GM12878 (cell line): ENCODE results near the gene CAST. TPM values are rescaled to one million over a fixed set of nuclear protein-coding genes. Genes with fewer than 3 reads are reported as not detected.

Source experiments
- ATAC-seq: fragments of 200-7000 bp; cut with Tn5 transposase; 3 replicates; pipeline ENCODE4 v1.9.1; 2020; ENCODE audit warnings: mild to moderate bottlenecking, moderate library complexity
- BruUV-seq: library from RNA; stranded (reverse); fragments of 400-500 nt; replicated peaks from 2 replicates; lab custom pipeline; 2021; lab: Mats Ljungman, UMichigan
- CTCF ChIA-PET: fragments of 300-600 bp; sonication (Branson Sonifier 250); formaldehyde crosslinking; extraction: SDS; loops from one replicate; lab custom pipeline; 2021; ENCODE audit warnings: inconsistent platforms; lab: Yijun Ruan, JAX
- POLR2A ChIA-PET: fragments of 350-600 bp; formaldehyde crosslinking; extraction: SDS; loops from one replicate; lab custom pipeline; 2021; ENCODE audit warnings: inconsistent platforms; lab: Charles Lee
- RAD21 ChIA-PET: fragments of 300-600 bp; sonication (Branson Sonifier 250); formaldehyde crosslinking; loops from one replicate; lab custom pipeline; 2023; ENCODE audit warnings: antibody characterized with exemption; ENCODE audit not compliant: unreplicated experiment; lab: Charles Lee
- SMC1A ChIA-PET: fragments of 300-600 bp; sonication (Branson Sonifier 250); formaldehyde crosslinking; loops from one replicate; lab custom pipeline; 2023; ENCODE audit not compliant: unreplicated experiment, uncharacterized antibody; lab: Charles Lee
- DNase-seq: peaks from one replicate; pipeline ENCODE4 v3.0.0-alpha.2; 2011; ENCODE audit warnings: low read depth, low spot score
- FAIRE-seq: peaks from 3 replicates; lab custom pipeline; 2011; peaks lifted over from hg19 to GRCh38; lab: Jason Lieb, UNC
- H2AFZ ChIP-seq: 2 replicates; pipeline ENCODE4 v1.6.0; 2011; ENCODE audit warnings: low read depth, low read length, control low read depth; ENCODE audit not compliant: control insufficient read depth
- H3K27ac ChIP-seq: 2 replicates; pipeline ENCODE4 v1.5.1; 2011; ENCODE audit warnings: control low read depth; ENCODE audit not compliant: control insufficient read depth, insufficient read depth
- H3K27me3 ChIP-seq, 2 experiments: replicated peaks in 1 of 2; 2 replicates each; pipeline versions ENCODE4 v1.6.0 to v1.6.1; 2011; ENCODE audit warnings: low read length in 1 of 2; ENCODE audit not compliant: control insufficient read depth in 2 of 2, insufficient read depth in 2 of 2
- H3K36me3 ChIP-seq, 2 experiments: 2 replicates each; pipeline ENCODE4 v1.5.1; 2011; ENCODE audit warnings: low read length in 1 of 2; ENCODE audit not compliant: control insufficient read depth in 2 of 2, insufficient read depth in 2 of 2
- H3K4me1 ChIP-seq: 2 replicates; pipeline ENCODE4 v1.6.1; 2011; ENCODE audit warnings: mild to moderate bottlenecking, low read length, moderate library complexity, mixed read lengths; ENCODE audit not compliant: control insufficient read depth, insufficient read depth
- H3K4me2 ChIP-seq: 2 replicates; pipeline ENCODE4 v1.6.0; 2011; ENCODE audit warnings: control low read depth; ENCODE audit not compliant: control insufficient read depth, insufficient read depth
- H3K4me3 ChIP-seq: fragments of 200-600 bp; sonication (generic); 2 replicates; pipeline ENCODE4 v1.5.1; 2016
- H3K79me2 ChIP-seq: 2 replicates; pipeline ENCODE4 v1.6.0; 2011; ENCODE audit warnings: low read length; ENCODE audit not compliant: control insufficient read depth, insufficient read depth
- H3K9ac ChIP-seq: 2 replicates; pipeline ENCODE4 v1.8.0; 2011; ENCODE audit warnings: low read length, control low read depth, mixed read lengths; ENCODE audit not compliant: control insufficient read depth, insufficient read depth
- H3K9me3 ChIP-seq: replicated peaks from 3 replicates; pipeline ENCODE4 v1.5.1; 2011; ENCODE audit warnings: mild to moderate bottlenecking, low read length; ENCODE audit not compliant: control insufficient read depth, insufficient read depth
- H4K20me1 ChIP-seq: 2 replicates; pipeline ENCODE4 v1.6.0; 2011; ENCODE audit not compliant: control insufficient read depth, insufficient read depth
- CHD1 ChIP-seq: IDR thresholded peaks from 2 replicates; pipeline ENCODE4 v1.6.1; 2012; ENCODE audit warnings: low read depth, low read length, improper control_type of control experiment
- FOS ChIP-seq: IDR thresholded peaks from 3 replicates; pipeline ENCODE4 v1.6.1; 2011; ENCODE audit warnings: borderline replicate concordance; ENCODE audit not compliant: insufficient read length; ENCODE audit errors: extremely low read depth
- HCFC1 ChIP-seq: fragments of 150-350 bp; IDR thresholded peaks from 2 replicates; pipeline ENCODE4 v1.6.1; 2014; ENCODE audit warnings: low read length
- HDAC2 ChIP-seq: fragments of 200-600 bp; sonication (generic); IDR thresholded peaks from 2 replicates; pipeline ENCODE4 v1.6.1; 2017
- MEF2A ChIP-seq: IDR thresholded peaks from 2 replicates; pipeline ENCODE4 v1.6.1; 2011; ENCODE audit warnings: low read depth, mild to moderate bottlenecking, low read length, moderate library complexity; ENCODE audit not compliant: insufficient read depth
- MTA3 ChIP-seq: IDR thresholded peaks from 2 replicates; pipeline ENCODE4 v1.6.1; 2012; ENCODE audit warnings: low read length, inconsistent platforms, borderline replicate concordance
- MYB ChIP-seq: fragments of 150-350 bp; IDR thresholded peaks from 2 replicates; pipeline ENCODE4 v1.6.1; 2014; ENCODE audit warnings: mild to moderate bottlenecking, low read depth, low read length, borderline replicate concordance
- POLR2AphosphoS5 ChIP-seq: IDR thresholded peaks from 2 replicates; pipeline ENCODE4 v1.6.1; 2011; ENCODE audit warnings: mild to moderate bottlenecking, low read length, inconsistent platforms
- RAD21 ChIP-seq: IDR thresholded peaks from 2 replicates; pipeline ENCODE4 v1.6.1; 2011; ENCODE audit warnings: mild to moderate bottlenecking, low read depth, low read length, moderate library complexity; ENCODE audit not compliant: insufficient read depth
- RELA ChIP-seq: fragments of 450-650 bp; IDR thresholded peaks from 2 replicates; pipeline ENCODE4 v1.8.0; 2014; ENCODE audit warnings: borderline replicate concordance; ENCODE audit not compliant: partially characterized antibody
- SP1 ChIP-seq: IDR thresholded peaks from one replicate; pipeline ENCODE4 v1.6.1; 2011; ENCODE audit warnings: low read depth, low read length
- SUZ12 ChIP-seq: fragments of 200-600 bp; sonication (generic); IDR thresholded peaks from one replicate; pipeline ENCODE4 v1.6.1; 2018; ENCODE audit warnings: antibody characterized with exemption, mild to moderate bottlenecking; ENCODE audit not compliant: unreplicated experiment
- ZBED1 ChIP-seq: IDR thresholded peaks from 2 replicates; pipeline ENCODE4 v1.6.1; 2016; ENCODE audit warnings: borderline replicate concordance
- ZNF274 ChIP-seq: IDR thresholded peaks from one replicate; pipeline ENCODE4 v1.8.0; 2011; ENCODE audit not compliant: insufficient read length, insufficient read depth
- WGBS: methylation state at CpG from one replicate; pipeline ENCODE4 v1.1.6; 2016; ENCODE audit warnings: low lambda C conversion rate; ENCODE audit not compliant: insufficient replicate concordance, insufficient coverage; ENCODE audit errors: missing lambda C conversion rate; 5-methylcytosine and 5-hydroxymethylcytosine counted together
- in situ Hi-C: fragments of 300-500 bp; cut with MboI; formaldehyde crosslinking; loops from 9 replicates; pipeline ENCODE4 v1.14.3; 2018; ENCODE audit warnings: mixed read lengths
- intact Hi-C: fragments of 100-400 bp; cut with micrococcal nuclease; formaldehyde crosslinking; loops from one replicate; pipeline ENCODE4 v1.14.2; 2022; ENCODE audit not compliant: unreplicated experiment
- polyA plus RNA-seq, 11 experiments: library from polyadenylated mRNA; depleted of rRNA in 4 of 11; unstranded in 6 of 11; stranded (reverse) in 5 of 11; fragments of >200 nt; fragmentation: Nextera tagmentation in 4 of 11; fragmentation: Illumina TruSeq in 1 of 11; extraction: Ambion mirVana in 4 of 11; extraction: Trizol in 1 of 11; gene quantifications; 1 replicate in 1 of 11; 2 replicates in 10 of 11; pipeline versions ENCODE4 v1.2.1 to v1.2.3, GENCODE V29; 2011 to 2016; ENCODE audit warnings: inconsistent platforms in 2 of 11, missing spikeins in 2 of 11, low read depth in 1 of 11
- total RNA-seq, 4 experiments: library from RNA; depleted of rRNA in 3 of 4; stranded (reverse); fragments of >200 nt in 3 of 4; fragmentation: Illumina TruSeq in 1 of 4; extraction: Trizol in 1 of 4; gene quantifications; 2 replicates each; pipeline versions ENCODE4 v1.2.1 to v1.2.3, GENCODE V29; 2013 to 2021
- TF ChIP-seq, protein P1 (sequence below): fragments of 150-350 bp; IDR thresholded peaks from 2 replicates; pipeline ENCODE4 v1.6.1; 2016; ENCODE audit warnings: low read depth, low read length
- TF ChIP-seq, protein P2 (sequence below): fragments of 450-650 bp; conservative IDR thresholded peaks from 2 replicates; pipeline ENCODE4 v1.6.1; 2017; ENCODE audit warnings: mild to moderate bottlenecking, moderate library complexity
- TF ChIP-seq, protein P3 (sequence below): fragments of 450-650 bp; IDR thresholded peaks from 2 replicates; pipeline ENCODE4 v1.6.1; 2017; ENCODE audit warnings: mild to moderate bottlenecking, moderate library complexity

Gene CAST
- total and polyA plus RNA-seq, 10 of the 15 experiments (the other 5 are each of a cell fraction or from before 2014, with no cell fraction given) = 31.7 to 140 (median 68.5) TPM

DNA sequence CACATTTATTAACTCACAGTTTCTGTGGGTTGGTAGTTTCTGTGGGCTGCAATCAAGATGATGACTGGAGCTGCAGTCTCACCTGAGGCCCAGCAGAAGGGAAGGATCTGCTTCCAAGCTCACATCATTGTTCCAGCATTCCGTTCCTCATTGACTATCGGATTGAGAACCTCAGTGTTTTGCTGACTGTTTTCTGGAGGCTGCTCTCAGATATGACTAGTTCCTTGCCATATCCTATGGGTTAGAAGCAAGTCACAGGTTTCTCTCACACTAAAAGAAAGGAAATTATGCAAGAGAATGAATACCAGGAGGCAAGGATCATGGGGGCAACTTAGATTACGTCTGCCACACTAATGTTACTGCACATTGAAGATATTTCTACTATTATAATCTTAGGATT lies 151.9 kb downstream of the CAST start:
- ChIA-PET SMC1A (interaction anchor here (0.8 to 1.7 kb wide), 4 partner anchors 43 to 174 kb away, joined by 3 to 5 read pairs (median 4); no protein-coding TSS in a partner anchor), CTCF (no interaction called here), POLR2A (interaction anchor here (0.7 to 1.3 kb wide), 3 partner anchors 25 to 87 kb away, joined by 3 to 4 read pairs (median 4); no protein-coding TSS in a partner anchor), RAD21 (interaction anchor here (1.2 kb wide), 1 partner anchor 55 kb away, joined by 5 read pairs; no protein-coding TSS in a partner anchor)
- no peaks in the 10 kb centered on the region for H3K9me3 ChIP-seq
- H3K4me1 ChIP-seq = peaks cover 15% of the 10 kb centered on the region
- no peak overlapping the region for H3K4me3 ChIP-seq
- H3K27me3 ChIP-seq = no peaks in the 10 kb centered on the region
- 84% methylated on average over 3 of the region's 3 CpGs for WGBS
- H3K9ac ChIP-seq = no peak overlapping the region
- no peak overlapping the region for H3K27ac ChIP-seq
- intact Hi-C loops = no loop called here
- no TSS peak for BruUV-seq
- H3K36me3 ChIP-seq = no peaks in the 10 kb centered on the region
- H4K20me1 ChIP-seq = no peaks in the 10 kb centered on the region
- FAIRE-seq (no peak), DNase-seq (no peak), ATAC-seq (no peak)
- H2AFZ ChIP-seq = no peak overlapping the region
- H3K4me2 ChIP-seq = no peak overlapping the region
- no peaks in the 10 kb centered on the region for H3K79me2 ChIP-seq
- in situ Hi-C loops = no loop called here
- TF ChIP-seq MYB (no peak), MEF2A (no peak), CHD1 (no peak), POLR2AphosphoS5 (no peak), SP1 (no peak), HCFC1 (no peak), HDAC2 (no peak), RAD21 (no peak), MTA3 (no peak), ZNF274 (no peak), FOS (no peak), SUZ12 (no peak), RELA (no peak), ZBED1 (no peak)
- TF ChIP-seq, protein P1, sequence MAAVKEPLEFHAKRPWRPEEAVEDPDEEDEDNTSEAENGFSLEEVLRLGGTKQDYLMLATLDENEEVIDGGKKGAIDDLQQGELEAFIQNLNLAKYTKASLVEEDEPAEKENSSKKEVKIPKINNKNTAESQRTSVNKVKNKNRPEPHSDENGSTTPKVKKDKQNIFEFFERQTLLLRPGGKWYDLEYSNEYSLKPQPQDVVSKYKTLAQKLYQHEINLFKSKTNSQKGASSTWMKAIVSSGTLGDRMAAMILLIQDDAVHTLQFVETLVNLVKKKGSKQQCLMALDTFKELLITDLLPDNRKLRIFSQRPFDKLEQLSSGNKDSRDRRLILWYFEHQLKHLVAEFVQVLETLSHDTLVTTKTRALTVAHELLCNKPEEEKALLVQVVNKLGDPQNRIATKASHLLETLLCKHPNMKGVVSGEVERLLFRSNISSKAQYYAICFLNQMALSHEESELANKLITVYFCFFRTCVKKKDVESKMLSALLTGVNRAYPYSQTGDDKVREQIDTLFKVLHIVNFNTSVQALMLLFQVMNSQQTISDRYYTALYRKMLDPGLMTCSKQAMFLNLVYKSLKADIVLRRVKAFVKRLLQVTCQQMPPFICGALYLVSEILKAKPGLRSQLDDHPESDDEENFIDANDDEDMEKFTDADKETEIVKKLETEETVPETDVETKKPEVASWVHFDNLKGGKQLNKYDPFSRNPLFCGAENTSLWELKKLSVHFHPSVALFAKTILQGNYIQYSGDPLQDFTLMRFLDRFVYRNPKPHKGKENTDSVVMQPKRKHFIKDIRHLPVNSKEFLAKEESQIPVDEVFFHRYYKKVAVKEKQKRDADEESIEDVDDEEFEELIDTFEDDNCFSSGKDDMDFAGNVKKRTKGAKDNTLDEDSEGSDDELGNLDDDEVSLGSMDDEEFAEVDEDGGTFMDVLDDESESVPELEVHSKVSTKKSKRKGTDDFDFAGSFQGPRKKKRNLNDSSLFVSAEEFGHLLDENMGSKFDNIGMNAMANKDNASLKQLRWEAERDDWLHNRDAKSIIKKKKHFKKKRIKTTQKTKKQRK = no peak
- TF ChIP-seq, protein P2, sequence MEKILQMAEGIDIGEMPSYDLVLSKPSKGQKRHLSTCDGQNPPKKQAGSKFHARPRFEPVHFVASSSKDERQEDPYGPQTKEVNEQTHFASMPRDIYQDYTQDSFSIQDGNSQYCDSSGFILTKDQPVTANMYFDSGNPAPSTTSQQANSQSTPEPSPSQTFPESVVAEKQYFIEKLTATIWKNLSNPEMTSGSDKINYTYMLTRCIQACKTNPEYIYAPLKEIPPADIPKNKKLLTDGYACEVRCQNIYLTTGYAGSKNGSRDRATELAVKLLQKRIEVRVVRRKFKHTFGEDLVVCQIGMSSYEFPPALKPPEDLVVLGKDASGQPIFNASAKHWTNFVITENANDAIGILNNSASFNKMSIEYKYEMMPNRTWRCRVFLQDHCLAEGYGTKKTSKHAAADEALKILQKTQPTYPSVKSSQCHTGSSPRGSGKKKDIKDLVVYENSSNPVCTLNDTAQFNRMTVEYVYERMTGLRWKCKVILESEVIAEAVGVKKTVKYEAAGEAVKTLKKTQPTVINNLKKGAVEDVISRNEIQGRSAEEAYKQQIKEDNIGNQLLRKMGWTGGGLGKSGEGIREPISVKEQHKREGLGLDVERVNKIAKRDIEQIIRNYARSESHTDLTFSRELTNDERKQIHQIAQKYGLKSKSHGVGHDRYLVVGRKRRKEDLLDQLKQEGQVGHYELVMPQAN = no peak
- TF ChIP-seq, protein P3, sequence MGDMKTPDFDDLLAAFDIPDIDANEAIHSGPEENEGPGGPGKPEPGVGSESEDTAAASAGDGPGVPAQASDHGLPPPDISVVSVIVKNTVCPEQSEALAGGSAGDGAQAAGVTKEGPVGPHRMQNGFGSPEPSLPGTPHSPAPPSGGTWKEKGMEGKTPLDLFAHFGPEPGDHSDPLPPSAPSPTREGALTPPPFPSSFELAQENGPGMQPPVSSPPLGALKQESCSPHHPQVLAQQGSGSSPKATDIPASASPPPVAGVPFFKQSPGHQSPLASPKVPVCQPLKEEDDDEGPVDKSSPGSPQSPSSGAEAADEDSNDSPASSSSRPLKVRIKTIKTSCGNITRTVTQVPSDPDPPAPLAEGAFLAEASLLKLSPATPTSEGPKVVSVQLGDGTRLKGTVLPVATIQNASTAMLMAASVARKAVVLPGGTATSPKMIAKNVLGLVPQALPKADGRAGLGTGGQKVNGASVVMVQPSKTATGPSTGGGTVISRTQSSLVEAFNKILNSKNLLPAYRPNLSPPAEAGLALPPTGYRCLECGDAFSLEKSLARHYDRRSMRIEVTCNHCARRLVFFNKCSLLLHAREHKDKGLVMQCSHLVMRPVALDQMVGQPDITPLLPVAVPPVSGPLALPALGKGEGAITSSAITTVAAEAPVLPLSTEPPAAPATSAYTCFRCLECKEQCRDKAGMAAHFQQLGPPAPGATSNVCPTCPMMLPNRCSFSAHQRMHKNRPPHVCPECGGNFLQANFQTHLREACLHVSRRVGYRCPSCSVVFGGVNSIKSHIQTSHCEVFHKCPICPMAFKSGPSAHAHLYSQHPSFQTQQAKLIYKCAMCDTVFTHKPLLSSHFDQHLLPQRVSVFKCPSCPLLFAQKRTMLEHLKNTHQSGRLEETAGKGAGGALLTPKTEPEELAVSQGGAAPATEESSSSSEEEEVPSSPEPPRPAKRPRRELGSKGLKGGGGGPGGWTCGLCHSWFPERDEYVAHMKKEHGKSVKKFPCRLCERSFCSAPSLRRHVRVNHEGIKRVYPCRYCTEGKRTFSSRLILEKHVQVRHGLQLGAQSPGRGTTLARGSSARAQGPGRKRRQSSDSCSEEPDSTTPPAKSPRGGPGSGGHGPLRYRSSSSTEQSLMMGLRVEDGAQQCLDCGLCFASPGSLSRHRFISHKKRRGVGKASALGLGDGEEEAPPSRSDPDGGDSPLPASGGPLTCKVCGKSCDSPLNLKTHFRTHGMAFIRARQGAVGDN = no peak
